ENCODE measurements around the gene CLUH.
A peak's percentile ranks its signal among the peaks of the same experiment; 100 is the strongest.

CLUH gene

GRCh38 chr17:2750721-2751120, 39.2 kb upstream of the CLUH start:
- Histone ChIP-seq H3K27ac (peak overlapping the region; percentile 97), H3K9me3 (ENCODE audit: severe bottlenecking) (no peaks in the 10 kb centered on the region), H3K27me3 (ENCODE audit: insufficient read depth, low read depth, severe bottlenecking) (no peaks in the 10 kb centered on the region), H3K4me3 (ENCODE audit: low read depth, low read length) (no peak overlapping the region), H3K36me3 (peaks cover 10% of the 10 kb centered on the region)
- TF ChIP-seq, protein P1, sequence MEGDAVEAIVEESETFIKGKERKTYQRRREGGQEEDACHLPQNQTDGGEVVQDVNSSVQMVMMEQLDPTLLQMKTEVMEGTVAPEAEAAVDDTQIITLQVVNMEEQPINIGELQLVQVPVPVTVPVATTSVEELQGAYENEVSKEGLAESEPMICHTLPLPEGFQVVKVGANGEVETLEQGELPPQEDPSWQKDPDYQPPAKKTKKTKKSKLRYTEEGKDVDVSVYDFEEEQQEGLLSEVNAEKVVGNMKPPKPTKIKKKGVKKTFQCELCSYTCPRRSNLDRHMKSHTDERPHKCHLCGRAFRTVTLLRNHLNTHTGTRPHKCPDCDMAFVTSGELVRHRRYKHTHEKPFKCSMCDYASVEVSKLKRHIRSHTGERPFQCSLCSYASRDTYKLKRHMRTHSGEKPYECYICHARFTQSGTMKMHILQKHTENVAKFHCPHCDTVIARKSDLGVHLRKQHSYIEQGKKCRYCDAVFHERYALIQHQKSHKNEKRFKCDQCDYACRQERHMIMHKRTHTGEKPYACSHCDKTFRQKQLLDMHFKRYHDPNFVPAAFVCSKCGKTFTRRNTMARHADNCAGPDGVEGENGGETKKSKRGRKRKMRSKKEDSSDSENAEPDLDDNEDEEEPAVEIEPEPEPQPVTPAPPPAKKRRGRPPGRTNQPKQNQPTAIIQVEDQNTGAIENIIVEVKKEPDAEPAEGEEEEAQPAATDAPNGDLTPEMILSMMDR (IDR thresholded peaks at IDR 0.05; ENCODE audit: low read depth, low read length), result no peak
- peak; percentile 84 for DNase-seq

GRCh38 chr17:2749784-2750181, 38.2 kb upstream of the CLUH start:
- TF ChIP-seq, protein P1 (IDR thresholded peaks at IDR 0.05; ENCODE audit: low read depth, low read length), result no peak
- H3K4me3 ChIP-seq (ENCODE audit: low read depth, low read length), result peak overlapping the region; percentile 74
- DNase-seq, result peak; percentile 83
- peak overlapping the region; percentile 97 for H3K27ac ChIP-seq
- H3K27me3 ChIP-seq (ENCODE audit: insufficient read depth, low read depth, severe bottlenecking), result no peaks in the 10 kb centered on the region
- H3K36me3 ChIP-seq, result peaks cover 14% of the 10 kb centered on the region
- no peaks in the 10 kb centered on the region for H3K9me3 ChIP-seq (ENCODE audit: severe bottlenecking)

DNA sequence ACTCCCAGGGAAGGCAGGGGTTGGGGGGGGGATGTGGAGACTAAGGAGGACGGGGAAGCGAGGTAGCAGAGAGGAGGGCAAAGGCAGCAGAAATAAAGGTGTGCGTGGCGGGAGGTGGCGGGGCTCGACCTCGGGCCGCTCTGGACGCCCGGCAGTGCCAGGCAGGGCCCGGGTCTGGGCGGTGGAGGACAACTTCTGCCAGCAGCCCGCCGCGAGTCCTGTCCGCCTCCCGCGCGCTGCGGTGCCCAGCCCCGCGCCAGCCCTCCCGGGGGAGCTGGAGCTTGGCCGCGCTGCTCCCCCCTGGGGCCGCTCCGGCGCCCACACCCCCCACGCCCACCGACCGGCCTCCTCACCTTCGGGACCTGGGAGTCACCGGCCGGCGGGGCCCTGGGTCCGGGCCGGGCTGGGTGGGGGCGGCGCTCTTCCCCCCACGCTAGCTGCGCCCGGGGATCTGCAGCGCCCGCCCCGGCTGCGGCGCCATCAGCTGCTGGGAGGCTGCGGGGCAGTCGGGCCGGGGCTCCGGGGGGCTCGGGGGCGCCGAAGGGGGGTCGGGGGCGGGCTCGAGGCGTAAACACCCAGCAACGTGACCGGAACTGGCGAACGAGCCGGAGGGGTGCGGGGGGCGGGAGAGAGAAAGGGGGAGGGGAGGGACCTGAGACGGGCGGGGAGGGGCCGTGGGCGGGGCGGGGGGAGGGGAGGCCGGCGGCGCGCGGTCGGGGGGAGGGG, 37.7 kb upstream of the CLUH start, which contains the start of gene CCDC92B:
TSS of gene CCDC92B (minus strand) at position 595 of the 726 bp plus-strand sequence. CDS start 14,507 bp downstream, outside the sequence.
- Histone ChIP-seq H3K36me3 (peaks cover 19% of the 10 kb centered on the region), H3K27ac (peak within 1 kb of the TSS; percentile 97), H3K4me3 (ENCODE audit: low read depth, low read length) (peak within 1 kb of the TSS; percentile 74), H3K27me3 (ENCODE audit: insufficient read depth, low read depth, severe bottlenecking) (no peaks in the 10 kb centered on the region), H3K9me3 (ENCODE audit: severe bottlenecking) (no peaks in the 10 kb centered on the region)
- TF ChIP-seq, protein P1 (IDR thresholded peaks at IDR 0.05; ENCODE audit: low read depth, low read length), result no peak
- DNase-seq, result peak; percentile 66

DNA sequence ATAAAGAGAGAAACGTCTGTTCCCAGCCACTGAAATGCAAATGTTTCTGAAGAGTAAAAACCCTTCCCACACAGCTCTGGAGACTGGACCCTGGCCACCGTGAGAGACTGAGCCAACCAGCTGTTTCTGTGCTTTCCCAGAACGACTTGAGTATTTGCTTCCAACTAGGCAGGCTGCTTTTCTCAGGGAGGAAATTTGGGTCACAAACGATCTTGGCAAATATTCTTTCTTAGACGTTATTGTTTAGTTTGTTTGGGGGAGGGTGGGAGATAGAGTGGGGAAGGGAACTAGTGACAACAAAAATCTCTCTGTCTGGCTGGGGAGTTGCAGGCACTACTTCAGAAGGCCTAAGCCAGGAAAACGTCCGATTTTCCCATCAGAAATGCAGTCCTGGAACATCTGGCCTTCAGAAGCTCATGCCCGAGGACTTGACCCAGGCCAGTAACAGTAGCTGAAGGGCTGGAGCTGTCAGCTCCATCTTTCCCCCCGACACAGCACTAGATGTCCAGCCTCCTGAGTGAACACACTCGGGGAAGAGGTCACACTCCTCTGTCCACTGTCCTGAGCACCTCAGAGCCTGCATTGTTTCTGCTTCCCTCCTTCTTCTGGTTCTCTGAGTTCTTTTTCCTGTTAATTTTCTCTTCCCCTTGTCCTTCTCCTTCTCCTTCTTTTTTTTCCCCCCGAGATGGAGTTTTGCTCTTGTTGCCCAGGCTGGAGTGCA, 33.9 kb upstream of the CLUH start:
- no peak for DNase-seq
- Histone ChIP-seq H3K27me3 (ENCODE audit: insufficient read depth, low read depth, severe bottlenecking) (no peaks in the 10 kb centered on the region), H3K9me3 (ENCODE audit: severe bottlenecking) (no peaks in the 10 kb centered on the region)

DNA sequence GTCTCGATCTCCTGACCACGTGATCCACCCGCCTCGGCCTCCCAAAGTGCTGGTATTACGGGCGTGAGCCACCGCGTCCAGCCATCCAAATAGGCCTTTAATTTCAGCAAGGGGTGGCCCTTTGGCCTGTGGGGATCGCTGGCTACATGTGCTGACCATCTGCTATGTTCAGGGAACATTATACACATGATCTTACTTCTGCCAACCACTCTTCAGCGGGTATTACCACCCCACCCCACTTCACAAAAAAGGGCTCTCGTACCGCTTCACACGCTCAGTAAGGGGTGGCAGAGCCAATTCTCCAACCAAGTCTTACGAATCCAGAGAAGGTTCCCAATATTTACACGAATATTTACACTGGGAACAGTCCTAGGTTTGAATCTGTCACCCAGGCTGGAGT, 26.1 kb upstream of the CLUH start:
- Histone ChIP-seq H3K4me3 (ENCODE audit: low read depth, low read length) (no peak overlapping the region), H3K9me3 (ENCODE audit: severe bottlenecking) (no peaks in the 10 kb centered on the region), H3K36me3 (peaks cover 21% of the 10 kb centered on the region), H3K27me3 (ENCODE audit: insufficient read depth, low read depth, severe bottlenecking) (no peaks in the 10 kb centered on the region), H3K27ac (no peak overlapping the region)
- TF ChIP-seq, protein P1 (IDR thresholded peaks at IDR 0.05; ENCODE audit: low read depth, low read length), result no peak
- no peak for DNase-seq

More for the DNA sequence above, 33.9 kb upstream of the CLUH start:
- no peak overlapping the region for H3K4me3 ChIP-seq (ENCODE audit: low read depth, low read length)
- TF ChIP-seq, protein P1 (IDR thresholded peaks at IDR 0.05; ENCODE audit: low read depth, low read length), result no peak
- no peak overlapping the region for H3K27ac ChIP-seq
- peaks cover 27% of the 10 kb centered on the region for H3K36me3 ChIP-seq

All from WERI-Rb-1 (cell line).